Sciatic nerve (tissue), 2 donors: Measurements from ENCODE around the gene PDCD4. TPM values are rescaled to one million over a fixed set of nuclear protein-coding genes. Genes with fewer than 3 reads are reported as not detected.

ENCODE experiments used
- ATAC-seq: fragments of 200-7000 bp; cut with Tn5 transposase; one replicate; pipeline ENCODE4 v1.9.1; 2020; ENCODE audit warnings: mild to moderate bottlenecking, moderate library complexity
- DNase-seq: peaks from one replicate; pipeline ENCODE4 v3.0.0-alpha.2; 2020; ENCODE audit warnings: low spot score
- intact Hi-C: fragments of 100-400 bp; cut with DNase I; formaldehyde crosslinking; loops from one replicate; pipeline ENCODE4 v1.14.2; 2022
- total RNA-seq: library from RNA; stranded (reverse); fragmentation: NEBNext Ultra II Directional; extraction: Animal tissue kit (Norgen Biotek cat#: 25700); gene quantifications from one replicate; pipeline ENCODE4 v1.2.1, GENCODE V29; 2021
- donor health status: DM: no; HTN: no; CAD: no.
- donor health status: DM: no; HTN: no; CAD: no.

PDCD4 gene
- total RNA-seq, 1 donor from 2014 or later, result 124 TPM

DNA sequence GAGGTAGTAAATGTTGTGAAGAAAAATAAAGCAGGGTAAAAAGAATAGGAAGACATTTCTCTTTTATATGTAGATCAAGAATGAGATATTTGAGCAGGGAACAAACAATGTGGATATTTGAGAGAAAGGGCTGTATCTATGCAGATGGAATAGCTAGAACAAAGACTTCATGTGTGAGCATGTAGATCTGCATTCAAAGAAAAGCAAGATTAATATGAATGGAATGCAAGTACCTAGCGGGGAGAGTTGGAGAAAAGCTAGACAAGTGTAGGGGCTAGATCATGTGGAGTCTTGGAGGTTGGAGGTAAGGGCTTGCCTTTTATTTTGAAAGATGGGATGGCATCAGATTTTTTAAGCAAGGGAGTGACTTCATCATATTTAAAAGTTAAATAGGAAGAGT is 74.8 kb downstream of the PDCD4 start:
- DNase-seq (no peak), ATAC-seq (no peak)
- intact Hi-C loops, result no loop called here

GRCh38 chr10:110947061-110947595 is 75.4 kb downstream of the PDCD4 start:
- no peak for ATAC-seq
- intact Hi-C loops, result no loop called here
- no peak for DNase-seq

Other genes starting within 250 kb of the PDCD4 start
- gene RBM20, start 227.6 kb upstream of the PDCD4 start, total RNA-seq, result 0.67 TPM
- gene BBIP1, start 47.3 kb downstream of the PDCD4 start, total RNA-seq, result 42.0 TPM
- 71.4 TPM for gene SHOC2, start 47.7 kb downstream of the PDCD4 start, total RNA-seq
- gene ADRA2A, start 205.1 kb downstream of the PDCD4 start, total RNA-seq, result 11.4 TPM